GM18520 (cell line): ENCODE results near the gene TIMM22.

Source experiments
- ATAC-seq: cut with Tn5 transposase; IDR thresholded peaks from one replicate; pipeline ENCODE4 v1.9.1; 2021; ENCODE audit not compliant: unreplicated experiment

The TIMM22 gene

DNA sequence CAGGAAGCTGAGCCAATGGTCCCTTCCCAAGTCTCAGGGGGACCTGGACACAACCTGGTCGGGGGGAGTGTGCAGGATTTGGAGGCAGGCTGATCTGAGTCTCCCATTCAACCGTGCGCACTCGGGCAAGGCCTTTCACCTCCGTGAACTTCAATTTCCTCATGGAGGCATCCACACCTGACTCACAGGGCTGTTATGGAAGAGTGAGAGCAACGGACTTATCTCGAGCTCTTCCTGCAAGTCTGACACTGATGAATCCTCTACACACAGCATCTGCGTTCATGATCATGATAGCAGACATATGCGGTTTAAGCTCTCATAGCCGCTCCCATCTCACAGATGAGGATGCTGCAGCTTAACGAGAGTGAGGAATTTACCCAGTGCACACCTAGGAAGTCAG, 21.6 kb downstream of the TIMM22 start:
- no peak for ATAC-seq

DNA sequence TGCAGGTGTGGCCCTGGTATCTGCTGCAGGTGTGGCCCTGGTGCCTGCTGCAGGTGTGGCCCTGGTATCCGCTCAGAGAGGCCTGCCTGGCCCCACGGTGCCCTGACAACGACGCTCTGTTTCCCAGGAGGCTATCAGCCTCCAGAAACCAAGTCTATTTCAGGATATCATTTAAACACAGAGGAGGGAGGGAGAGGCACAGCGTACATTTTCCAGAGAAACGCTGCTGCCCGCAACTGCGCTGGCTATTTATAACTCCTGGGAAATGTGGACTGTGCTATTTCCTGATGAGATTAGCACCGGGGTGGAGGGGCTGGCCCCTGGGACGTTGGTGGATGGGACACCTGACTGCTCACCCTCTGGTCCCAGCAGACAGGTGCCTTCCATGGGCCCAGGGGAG, 22.5 kb downstream of the TIMM22 start:
- no peak for ATAC-seq

DNA sequence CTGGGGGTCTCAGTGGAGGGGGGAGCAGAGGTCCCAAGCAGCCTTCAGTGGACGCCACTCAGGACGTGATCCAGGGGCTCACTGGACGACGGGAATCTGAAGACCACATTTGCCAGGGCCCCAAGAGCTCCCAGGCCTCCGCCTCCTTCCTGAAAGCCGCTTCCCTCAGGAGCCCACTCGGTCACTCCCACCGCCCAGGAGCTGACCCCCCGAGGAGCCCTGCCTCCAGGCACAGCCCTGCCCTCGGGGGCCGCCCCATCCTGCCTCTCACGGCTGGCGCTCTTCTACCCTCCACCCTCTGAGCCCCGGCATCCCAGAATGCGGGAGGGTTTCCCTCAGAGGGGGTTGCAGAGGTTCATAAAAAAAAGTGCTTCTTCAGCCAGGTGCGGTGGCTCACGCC, 24.2 kb downstream of the TIMM22 start:
- no peak for ATAC-seq

DNA sequence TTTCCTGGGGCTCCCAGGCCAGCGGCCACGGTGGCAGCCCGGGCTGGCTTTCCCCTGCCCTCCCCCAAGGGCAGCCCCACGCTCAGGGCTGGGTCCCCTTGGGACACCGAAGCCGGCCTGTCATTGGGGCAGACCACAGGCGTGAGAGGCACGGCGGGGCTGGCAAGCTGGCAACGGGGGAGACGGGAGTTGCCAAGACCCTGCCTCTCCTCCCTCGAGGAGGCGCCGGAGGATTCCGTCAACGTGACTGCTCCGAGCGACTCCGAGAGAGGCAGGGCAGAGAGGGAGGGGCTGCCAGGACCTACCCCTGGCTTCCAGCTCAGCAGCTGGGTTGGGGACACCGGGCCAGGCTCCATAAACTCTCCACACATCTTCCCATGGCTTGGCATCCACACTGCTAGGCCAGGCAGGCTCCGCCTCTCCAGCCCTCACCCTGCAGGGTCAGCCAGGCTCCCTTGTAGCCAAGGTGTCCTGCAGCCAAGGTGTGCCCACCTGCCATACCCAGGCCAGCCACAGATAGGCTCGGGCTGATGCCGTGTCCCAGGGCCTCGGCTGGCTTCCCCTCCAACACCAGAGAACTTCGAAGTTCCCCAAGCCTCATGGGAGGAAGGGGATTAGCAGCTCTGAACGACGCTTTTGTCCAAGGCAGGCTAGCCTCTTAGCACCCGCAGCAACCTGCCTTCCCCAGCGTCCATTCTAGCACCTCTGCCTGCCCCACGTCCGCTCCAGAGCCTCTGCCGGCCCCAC, 25.5 kb downstream of the TIMM22 start:
- no peak for ATAC-seq

DNA sequence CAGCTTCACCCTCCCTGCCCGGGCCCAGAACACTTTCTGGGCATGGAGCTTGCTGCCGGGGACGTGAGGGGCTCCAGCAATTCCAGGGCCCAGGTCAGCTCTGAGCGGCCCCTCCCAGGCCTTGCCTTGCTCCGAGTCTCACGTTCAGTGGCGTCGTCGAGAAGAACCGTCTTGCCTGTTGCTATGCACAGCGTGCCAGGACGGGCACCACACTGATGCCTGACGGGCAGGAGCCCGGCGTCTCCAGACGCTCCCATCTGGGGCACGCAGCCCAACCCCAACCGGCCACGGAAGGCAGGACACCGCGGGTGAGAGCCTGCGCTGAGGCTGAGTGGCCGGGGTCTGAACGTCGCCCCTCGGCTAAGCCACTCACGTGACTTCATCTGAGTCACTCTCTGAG, 27.1 kb downstream of the TIMM22 start:
- ATAC-seq: no peak

GRCh38 chr17:1025733-1026598, 29.0 kb downstream of the TIMM22 start:
- no peak for ATAC-seq

GRCh38 chr17:1026599-1026975, 29.7 kb downstream of the TIMM22 start:
- no peak for ATAC-seq

- ATAC-seq: no peak
These were observed 30.1 kb downstream of the TIMM22 start for GRCh38 chr17:1027044-1027443.

DNA sequence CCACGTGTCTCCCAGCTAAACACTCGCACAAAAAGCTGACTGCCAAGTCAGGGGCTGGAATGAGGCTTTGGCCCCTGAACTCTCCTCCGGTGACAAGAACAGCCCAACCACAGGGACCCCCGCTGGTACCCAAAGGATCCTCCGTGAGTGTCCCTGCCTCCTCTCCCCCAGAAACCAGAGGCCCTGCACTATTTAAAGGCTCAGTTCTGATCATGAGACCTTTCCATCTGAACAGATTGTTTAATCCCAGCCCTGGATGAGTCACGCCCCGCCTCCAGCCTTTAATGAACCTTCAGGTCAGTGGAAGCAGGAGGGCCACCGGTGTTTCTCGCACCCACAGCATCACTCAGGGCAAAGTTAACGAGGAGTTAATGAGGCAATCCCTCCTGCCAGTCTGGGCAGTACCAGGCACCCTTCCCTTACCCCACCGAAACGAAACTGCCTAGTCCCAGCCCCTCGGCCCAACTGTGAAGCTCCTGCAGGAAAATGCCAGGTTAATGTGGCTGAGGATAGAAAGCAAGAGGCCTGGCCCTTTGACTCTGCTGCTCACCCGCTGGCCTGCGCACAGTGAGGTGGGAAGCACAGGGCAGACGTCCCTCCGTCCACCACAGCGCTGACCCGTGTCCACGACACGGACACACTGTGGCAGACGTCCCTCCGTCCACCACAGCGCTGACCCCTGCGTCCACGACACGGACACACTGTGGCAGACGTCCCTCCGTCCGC, 32.4 kb downstream of the TIMM22 start:
- no peak for ATAC-seq

DNA sequence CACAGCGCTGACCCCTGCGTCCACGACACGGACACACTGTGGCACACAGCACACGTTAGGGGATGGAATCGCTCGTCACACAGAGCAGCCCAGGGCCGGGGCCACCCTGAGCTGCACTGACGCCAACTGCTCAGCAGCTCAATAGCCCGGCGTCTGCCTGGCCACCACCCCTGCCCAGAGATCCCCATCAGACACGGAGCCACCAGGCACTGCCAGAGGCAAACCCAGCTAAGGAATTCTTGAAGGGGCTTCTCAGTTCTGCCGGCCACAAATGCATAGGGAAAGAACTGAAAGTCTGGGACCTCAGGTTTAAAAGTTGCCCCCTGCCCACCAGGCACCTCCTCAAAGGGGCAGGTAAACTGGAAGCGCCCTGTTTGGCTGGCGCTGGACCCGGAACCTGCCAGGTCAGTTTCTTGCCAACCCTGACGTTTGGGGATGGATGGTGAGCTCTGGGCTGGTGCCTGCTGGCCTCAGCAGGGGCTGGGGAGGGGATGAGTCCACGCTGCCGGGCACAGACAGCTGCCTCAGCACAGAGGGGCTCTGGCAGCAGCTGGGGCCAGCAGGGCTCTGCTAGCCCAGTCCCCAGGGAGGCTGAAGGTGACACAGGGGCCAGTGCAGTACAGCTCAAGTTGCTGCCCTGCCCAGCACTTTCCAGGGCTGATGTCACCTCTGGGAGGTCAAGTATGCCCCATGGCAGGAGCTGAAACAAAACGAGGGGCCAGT, 33.2 kb downstream of the TIMM22 start:
- ATAC-seq: no peak

DNA sequence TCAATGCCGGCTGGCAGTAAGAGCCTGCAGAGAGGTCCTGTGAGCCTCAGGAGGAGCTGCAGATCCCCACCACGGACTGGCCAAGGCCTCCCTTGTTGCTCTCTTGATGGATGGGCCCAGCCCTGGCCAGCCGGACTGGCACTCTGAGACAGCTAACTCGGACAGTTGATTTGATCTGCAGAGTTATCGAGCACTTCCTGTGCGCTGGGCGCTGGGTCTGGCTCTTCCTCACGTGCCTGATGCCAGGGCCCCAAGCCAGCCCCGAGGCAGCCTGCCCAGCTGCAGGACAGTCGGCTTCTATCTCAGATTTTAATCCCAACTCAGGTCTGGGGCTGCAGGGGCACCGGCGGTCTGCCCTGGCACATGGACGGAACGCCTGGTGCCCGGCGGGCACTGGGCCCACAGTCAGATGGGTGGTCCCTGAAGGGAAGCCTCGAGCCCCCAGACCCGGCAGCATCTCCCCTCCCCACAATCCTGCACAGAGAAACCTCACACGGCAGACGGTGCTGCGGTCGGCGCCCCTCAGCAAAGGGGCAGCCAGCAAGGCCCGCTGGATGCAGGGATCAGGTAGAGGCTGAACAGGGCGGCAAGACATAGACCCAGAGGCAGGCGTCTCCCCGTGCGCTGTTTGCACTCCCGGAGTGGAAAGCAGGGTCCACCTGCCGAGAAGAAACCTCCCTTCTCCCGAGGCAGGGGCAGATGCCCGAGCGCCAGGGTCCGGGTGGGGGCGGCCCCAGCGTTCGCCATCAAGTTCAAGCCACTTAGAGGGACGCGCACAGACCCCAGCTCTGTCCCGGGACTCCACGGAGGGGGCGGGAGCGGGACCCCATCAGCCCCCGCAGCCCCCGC, 34.0 kb downstream of the TIMM22 start:
- ATAC-seq: no peak

GRCh38 chr17:1031711-1032110, 34.8 kb downstream of the TIMM22 start:
- no peak for ATAC-seq

GRCh38 chr17:1032391-1032790, 35.5 kb downstream of the TIMM22 start:
- no peak for ATAC-seq

- ATAC-seq: no peak
These were observed 36.6 kb downstream of the TIMM22 start for GRCh38 chr17:1033503-1033902.

GRCh38 chr17:1034652-1035210, 37.8 kb downstream of the TIMM22 start:
- no peak for ATAC-seq

GRCh38 chr17:1035546-1036170, 38.7 kb downstream of the TIMM22 start:
- no peak for ATAC-seq

GRCh38 chr17:1036171-1036844, 39.4 kb downstream of the TIMM22 start:
- ATAC-seq: no peak

DNA sequence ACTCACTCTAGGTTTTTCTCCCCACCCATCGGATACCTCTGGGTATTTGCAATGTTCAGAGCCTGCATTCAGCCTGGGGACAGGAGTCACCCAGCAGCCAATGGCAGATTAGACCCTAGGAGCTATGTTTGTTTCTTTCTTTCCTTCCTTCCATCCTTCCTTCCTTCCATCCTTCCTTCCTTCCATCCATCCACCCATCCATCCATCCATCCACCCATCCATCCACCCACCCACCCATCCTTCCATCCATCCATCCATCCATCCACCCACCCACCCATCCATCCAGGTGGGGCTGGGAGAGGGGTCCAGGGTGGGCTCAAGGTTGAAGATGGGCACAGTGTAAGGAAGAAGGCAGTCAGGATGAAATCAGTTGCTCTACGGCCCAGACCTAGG, 39.9 kb downstream of the TIMM22 start:
- ATAC-seq: no peak
